IMR-90 (cell line): Measurements from ENCODE around the gene GSTT2. TPM values are rescaled to one million over a fixed set of nuclear protein-coding genes. Genes with fewer than 3 reads are reported as not detected.
"Not testable (repeated sequence)": the region's sequence is repeated elsewhere in the genome, so short reads cannot be mapped to it uniquely, and the experiment has no call there.

Experiments used
- ATAC-seq: fragments of 200-7000 bp; cut with Tn5 transposase; 2 replicates; pipeline ENCODE4 v1.9.1; 2020; ENCODE audit warnings: low read depth, mild to moderate bottlenecking, moderate library complexity
- BruUV-seq: library from RNA; stranded (reverse); fragments of 400-500 nt; replicated peaks from 2 replicates; lab custom pipeline; 2021; lab: Mats Ljungman, UMichigan
- CTCF ChIA-PET: fragments of 300-600 bp; formaldehyde crosslinking; extraction: SDS; loops from one replicate; lab custom pipeline; 2021; ENCODE audit warnings: antibody characterized with exemption; lab: Yijun Ruan, JAX
- POLR2A ChIA-PET: fragments of 300-600 bp; sonication (Branson Sonifier 250); formaldehyde crosslinking; loops from one replicate; lab custom pipeline; 2022; ENCODE audit warnings: antibody characterized with exemption; ENCODE audit not compliant: unreplicated experiment; lab: Charles Lee
- DNase-seq: peaks from one replicate; pipeline ENCODE4 v3.0.0; 2013
- H2AFZ ChIP-seq: replicated peaks from 2 replicates; pipeline ENCODE3; 2013; ENCODE audit warnings: low read length, mild to moderate bottlenecking; ENCODE audit not compliant: poor library complexity
- H2AK5ac ChIP-seq: 2 replicates; pipeline ENCODE4 v1.6.1; 2013; ENCODE audit warnings: low read depth, low read length, inconsistent platforms
- H2AK9ac ChIP-seq: replicated peaks from 2 replicates; pipeline ENCODE3; 2013; ENCODE audit warnings: mild to moderate bottlenecking, low read depth, low read length, moderate library complexity; ENCODE audit not compliant: poor library complexity
- H2BK120ac ChIP-seq: 2 replicates; pipeline ENCODE4 v1.6.1; 2013; ENCODE audit warnings: low read depth, low read length, inconsistent platforms
- H2BK15ac ChIP-seq: 3 replicates; pipeline ENCODE4 v1.6.1; 2013; ENCODE audit warnings: low read depth, low read length, inconsistent platforms
- H2BK20ac ChIP-seq: 2 replicates; pipeline ENCODE4 v1.6.1; 2013; ENCODE audit warnings: low read depth, mild to moderate bottlenecking, inconsistent platforms, low read length, moderate library complexity
- H2BK5ac ChIP-seq: 2 replicates; pipeline ENCODE4 v1.6.1; 2013; ENCODE audit warnings: mild to moderate bottlenecking, low read depth, low read length, inconsistent platforms; ENCODE audit not compliant: poor library complexity, severe bottlenecking
- H3K14ac ChIP-seq: replicated peaks from 2 replicates; pipeline ENCODE4 v1.6.1; 2013; ENCODE audit warnings: low read depth, low read length, inconsistent platforms
- H3K18ac ChIP-seq: 2 replicates; pipeline ENCODE4 v1.6.1; 2013; ENCODE audit warnings: low read depth, low read length, control low read depth
- H3K23ac ChIP-seq: 2 replicates; pipeline ENCODE4 v1.6.1; 2013; ENCODE audit warnings: low read depth, low read length, inconsistent platforms
- H3K27ac ChIP-seq: 2 replicates; pipeline ENCODE4 v1.5.1; 2013; ENCODE audit warnings: mild to moderate bottlenecking, control low read depth, low read length; ENCODE audit not compliant: insufficient read depth
- H3K27me3 ChIP-seq: 2 replicates; pipeline ENCODE4 v1.6.1; 2013; ENCODE audit warnings: low read length; ENCODE audit not compliant: control insufficient read depth, insufficient read depth
- H3K36me3 ChIP-seq: 2 replicates; pipeline ENCODE4 v1.6.1; 2013; ENCODE audit warnings: low read length, mixed read lengths; ENCODE audit not compliant: control insufficient read depth, insufficient read depth
- H3K4ac ChIP-seq: 2 replicates; pipeline ENCODE4 v1.6.1; 2013; ENCODE audit warnings: low read depth, low read length, inconsistent platforms
- H3K4me1 ChIP-seq: 2 replicates; pipeline ENCODE4 v1.6.1; 2013; ENCODE audit warnings: low read length, mixed read lengths; ENCODE audit not compliant: control insufficient read depth, insufficient read depth
- H3K4me2 ChIP-seq: 2 replicates; pipeline ENCODE4 v1.6.1; 2013; ENCODE audit warnings: low read depth, mild to moderate bottlenecking, control low read depth, low read length, moderate library complexity
- H3K4me3 ChIP-seq: 2 replicates; pipeline ENCODE4 v1.5.1; 2013; ENCODE audit warnings: low read depth, mild to moderate bottlenecking, control low read depth, low read length, moderate library complexity; ENCODE audit not compliant: insufficient read depth
- H3K56ac ChIP-seq: 2 replicates; pipeline ENCODE4 v1.6.1; 2013; ENCODE audit warnings: low read length, inconsistent platforms; ENCODE audit not compliant: insufficient read depth; ENCODE audit errors: extremely low read depth
- H3K79me1 ChIP-seq, 2 experiments: 2 replicates each; pipeline ENCODE4 v1.6.1; 2013; ENCODE audit warnings: low read length in 2 of 2, inconsistent platforms in 1 of 2, low read depth in 1 of 2
- H3K9ac ChIP-seq: 2 replicates; pipeline ENCODE4 v1.6.1; 2013; ENCODE audit warnings: low read depth, low read length, control low read depth
- H3K9me1 ChIP-seq: 2 replicates; pipeline ENCODE4 v1.6.1; 2013; ENCODE audit warnings: low read length, inconsistent platforms; ENCODE audit not compliant: insufficient read depth
- H3K9me3 ChIP-seq: 2 replicates; pipeline ENCODE4 v1.6.1; 2013; ENCODE audit warnings: low read length; ENCODE audit not compliant: control insufficient read depth, insufficient read depth
- H4K20me1 ChIP-seq: 2 replicates; pipeline ENCODE4 v1.6.1; 2013; ENCODE audit warnings: low read length, inconsistent platforms; ENCODE audit not compliant: insufficient read depth
- H4K5ac ChIP-seq: 2 replicates; pipeline ENCODE4 v1.6.1; 2013; ENCODE audit warnings: mild to moderate bottlenecking, low read depth, low read length, control low read depth
- H4K8ac ChIP-seq, 2 experiments: 2 replicates each; pipeline ENCODE4 v1.6.1; 2013; ENCODE audit warnings: low read depth in 2 of 2, low read length in 2 of 2, control low read depth in 1 of 2, inconsistent platforms in 1 of 2
- H4K91ac ChIP-seq: 2 replicates; pipeline ENCODE4 v1.6.1; 2013; ENCODE audit warnings: low read depth, low read length, inconsistent platforms; ENCODE audit not compliant: insufficient read depth
- MAZ ChIP-seq: IDR thresholded peaks from 2 replicates; pipeline ENCODE4 v1.6.1; 2012; ENCODE audit warnings: low read depth, mild to moderate bottlenecking, low read length, improper control_type of control experiment, moderate library complexity, borderline replicate concordance
- RAD21 ChIP-seq: IDR thresholded peaks from 2 replicates; pipeline ENCODE4 v1.6.1; 2012; ENCODE audit warnings: low read length, improper control_type of control experiment
- SMC3 ChIP-seq: fragments of 150-350 bp; IDR thresholded peaks from 2 replicates; pipeline ENCODE4 v1.6.1; 2016; ENCODE audit warnings: low read depth, mild to moderate bottlenecking, antibody characterized with exemption, low read length, moderate library complexity
- WGBS, 2 experiments: methylation state at CpG; one replicate each; pipeline versions ENCODE4 v1.1.5 to v1.1.7; 2013; ENCODE audit warnings: missing lambda C conversion rate in 2 of 2; ENCODE audit not compliant: insufficient read length in 1 of 2; ENCODE audit errors: extremely low coverage in 2 of 2; 5-methylcytosine and 5-hydroxymethylcytosine counted together
- dilution Hi-C: fragments of 300-500 bp; cut with HindIII; formaldehyde crosslinking; loops from one replicate; pipeline ENCODE4 v1.14.3; 2018; ENCODE audit warnings: low sequenced_read_pairs; ENCODE audit not compliant: unreplicated experiment
- in situ Hi-C: fragments of 300-500 bp; cut with MboI; formaldehyde crosslinking; loops from 3 replicates; pipeline ENCODE4 v1.14.3; 2019; ENCODE audit warnings: low sequenced_read_pairs, inconsistent platforms, mixed read lengths
- intact Hi-C: fragments of 100-400 bp; cut with micrococcal nuclease; formaldehyde crosslinking; loops from 2 replicates; pipeline ENCODE4 v1.10.0; 2022
- polyA plus RNA-seq, 3 experiments: library from polyadenylated mRNA; depleted of rRNA; stranded (reverse); fragments of >200 nt; gene quantifications; 2 replicates each; pipeline ENCODE4 v1.2.3, GENCODE V29; 2012; ENCODE audit warnings: low replicate concordance in 1 of 3
- total RNA-seq: library from RNA; depleted of rRNA; stranded (reverse); fragments of >200 nt; gene quantifications from 2 replicates; pipeline ENCODE4 v1.2.3, GENCODE V29; 2012
- TF ChIP-seq, protein P1 (sequence below): fragments of 150-350 bp; IDR thresholded peaks from 2 replicates; pipeline ENCODE4 v1.6.1; 2017; ENCODE audit warnings: mild to moderate bottlenecking, antibody characterized with exemption, low read length, low read depth
- TF ChIP-seq, protein P2 (sequence below): conservative IDR thresholded peaks from 2 replicates; pipeline ENCODE4 v1.5.1; 2012; ENCODE audit warnings: mild to moderate bottlenecking, low read depth, low read length, improper control_type of control experiment

The GSTT2 gene
- total and polyA plus RNA-seq, 2 of the 4 experiments (the other 2 are of a cell fraction) = 1.4 to 6.9 TPM

DNA sequence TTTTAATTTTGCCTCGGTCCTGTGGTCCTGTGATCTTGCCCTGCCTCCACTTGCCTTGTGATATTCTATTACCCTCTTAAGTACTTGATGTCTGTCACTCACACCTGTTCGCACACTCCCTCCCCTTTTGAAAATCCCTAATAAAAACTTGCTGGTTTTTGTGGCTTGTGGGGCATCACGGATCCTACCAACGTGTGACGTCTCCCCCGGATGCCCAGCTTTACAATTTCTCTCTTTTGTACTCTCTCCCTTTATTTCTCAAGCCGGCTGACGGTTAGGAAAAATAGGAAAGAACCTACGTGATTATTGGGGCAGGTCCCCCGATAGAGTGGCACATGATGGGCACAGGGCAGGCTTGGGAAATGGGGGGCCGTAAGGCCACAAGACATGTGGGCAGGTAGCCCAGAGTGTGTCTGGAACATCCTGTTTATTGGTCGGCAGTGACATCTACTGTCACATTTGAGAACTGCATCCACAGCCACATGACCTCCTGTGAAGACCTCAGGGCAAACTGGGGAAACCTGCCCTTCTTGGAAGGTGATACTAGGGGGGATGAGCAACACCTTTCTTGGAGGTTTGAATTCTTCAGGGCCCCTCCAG, 23.5 kb upstream of the GSTT2 start:
- H3K4me2 ChIP-seq, POLR2A ChIA-PET, H3K18ac ChIP-seq, H3K14ac ChIP-seq, H3K36me3 ChIP-seq, H3K9me3 ChIP-seq, in situ Hi-C loops, H3K27me3 ChIP-seq, H4K20me1 ChIP-seq, H4K5ac ChIP-seq, H2BK120ac ChIP-seq, H2BK5ac ChIP-seq, H3K56ac ChIP-seq, H4K8ac ChIP-seq, H3K9me1 ChIP-seq, H2BK15ac ChIP-seq, H4K91ac ChIP-seq, H3K79me1 ChIP-seq, H3K23ac ChIP-seq, H3K4me3 ChIP-seq, H3K4ac ChIP-seq, H3K9ac ChIP-seq, H3K27ac ChIP-seq, H3K4me1 ChIP-seq, BruUV-seq, CTCF ChIA-PET, dilution Hi-C loops, H2AK9ac ChIP-seq, H2AK5ac ChIP-seq, H2BK20ac ChIP-seq: not testable (repeated sequence)
- peak; percentile 38 for ATAC-seq
- intact Hi-C loops = loop anchor here (10.0 kb wide), 3 partner anchors 92 to 412 kb away; partner anchors contain the start of gene MMP11
- no CpG with 5 or more reads among the region's 12 CpGs for WGBS, 2 experiments
- H2AFZ ChIP-seq = peak overlapping the region; percentile 43
- TF ChIP-seq SMC3 = peak; percentile 76
- TF ChIP-seq, protein P1, sequence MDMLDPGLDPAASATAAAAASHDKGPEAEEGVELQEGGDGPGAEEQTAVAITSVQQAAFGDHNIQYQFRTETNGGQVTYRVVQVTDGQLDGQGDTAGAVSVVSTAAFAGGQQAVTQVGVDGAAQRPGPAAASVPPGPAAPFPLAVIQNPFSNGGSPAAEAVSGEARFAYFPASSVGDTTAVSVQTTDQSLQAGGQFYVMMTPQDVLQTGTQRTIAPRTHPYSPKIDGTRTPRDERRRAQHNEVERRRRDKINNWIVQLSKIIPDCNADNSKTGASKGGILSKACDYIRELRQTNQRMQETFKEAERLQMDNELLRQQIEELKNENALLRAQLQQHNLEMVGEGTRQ = peak; percentile 59
- TF ChIP-seq MAZ = 0 out of 2 replicates have a peak, but pooled peaks have one; percentile 10
- TF ChIP-seq, protein P2, sequence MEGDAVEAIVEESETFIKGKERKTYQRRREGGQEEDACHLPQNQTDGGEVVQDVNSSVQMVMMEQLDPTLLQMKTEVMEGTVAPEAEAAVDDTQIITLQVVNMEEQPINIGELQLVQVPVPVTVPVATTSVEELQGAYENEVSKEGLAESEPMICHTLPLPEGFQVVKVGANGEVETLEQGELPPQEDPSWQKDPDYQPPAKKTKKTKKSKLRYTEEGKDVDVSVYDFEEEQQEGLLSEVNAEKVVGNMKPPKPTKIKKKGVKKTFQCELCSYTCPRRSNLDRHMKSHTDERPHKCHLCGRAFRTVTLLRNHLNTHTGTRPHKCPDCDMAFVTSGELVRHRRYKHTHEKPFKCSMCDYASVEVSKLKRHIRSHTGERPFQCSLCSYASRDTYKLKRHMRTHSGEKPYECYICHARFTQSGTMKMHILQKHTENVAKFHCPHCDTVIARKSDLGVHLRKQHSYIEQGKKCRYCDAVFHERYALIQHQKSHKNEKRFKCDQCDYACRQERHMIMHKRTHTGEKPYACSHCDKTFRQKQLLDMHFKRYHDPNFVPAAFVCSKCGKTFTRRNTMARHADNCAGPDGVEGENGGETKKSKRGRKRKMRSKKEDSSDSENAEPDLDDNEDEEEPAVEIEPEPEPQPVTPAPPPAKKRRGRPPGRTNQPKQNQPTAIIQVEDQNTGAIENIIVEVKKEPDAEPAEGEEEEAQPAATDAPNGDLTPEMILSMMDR = peak; percentile 72
- TF ChIP-seq RAD21 = peak; percentile 81
- DNase-seq = peak; percentile 58
